ENCODE results near the gene PLD4. TPM values are rescaled to one million over a fixed set of nuclear protein-coding genes. Genes with fewer than 3 reads are reported as not detected.

The PLD4 gene
- total RNA-seq, 4 donors from 2014 or later: 2.4 TPM; not detected in 3

DNA sequence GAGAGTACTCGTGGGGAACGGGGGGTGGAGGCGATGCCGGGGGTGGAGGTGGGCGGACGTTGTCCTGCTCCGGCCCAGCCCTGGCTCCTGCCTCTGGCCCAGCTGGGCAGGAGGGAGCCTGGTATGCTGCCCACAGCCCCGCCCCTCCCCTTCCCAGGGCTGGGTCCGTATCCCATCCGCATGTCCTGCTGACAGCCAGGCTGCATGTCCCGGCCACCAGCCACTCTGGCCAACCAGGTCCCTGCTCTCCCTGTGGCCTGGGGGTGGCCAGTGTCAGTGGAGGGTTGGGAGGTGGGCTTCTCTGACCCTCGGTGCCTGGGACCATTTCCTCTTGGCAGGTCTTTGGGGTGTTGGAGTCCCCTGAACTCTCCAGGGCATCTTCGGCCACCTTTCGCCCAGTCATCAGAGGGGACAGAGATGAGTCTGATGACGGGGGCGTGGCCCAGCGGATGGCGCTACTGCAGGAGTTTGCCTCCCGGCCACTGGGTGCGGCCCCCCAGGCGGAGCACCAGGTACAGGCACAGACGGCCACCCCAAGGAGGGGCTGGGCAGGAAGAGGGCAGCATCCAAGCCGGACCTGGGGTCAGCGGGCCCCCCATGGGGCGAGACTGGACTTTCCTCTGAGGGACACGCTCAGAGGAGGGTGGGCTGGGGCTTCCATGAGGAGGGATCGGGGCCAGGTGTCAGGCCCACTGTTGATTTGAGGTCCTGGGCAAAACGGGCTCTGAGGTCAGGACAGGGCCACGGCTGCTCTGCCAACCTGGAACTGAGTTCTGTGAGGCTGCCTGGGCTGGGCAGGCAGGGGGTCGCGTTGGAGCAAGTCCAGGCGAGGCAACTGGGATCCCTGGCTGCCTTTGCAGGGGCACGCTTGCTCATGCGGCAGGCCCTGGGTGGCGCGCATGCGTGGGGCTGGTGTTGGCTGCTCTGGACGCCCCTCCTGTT is 39.4 kb upstream of the PLD4 start:
- Histone ChIP-seq H3K36me3 (peaks cover 0 to 87% (median 0%) of the 10 kb centered on the region in 3 donors), H3K4me3 (no peak overlapping the region), H3K27ac (no peak overlapping the region), H3K9me3 (no peaks in the 10 kb centered on the region), H3K4me1 (no peaks in the 10 kb centered on the region), H3K27me3 (no peaks in the 10 kb centered on the region)
- TF ChIP-seq POLR2A (IDR thresholded peaks at IDR 0.05) (no peak), CTCF (IDR thresholded peaks at IDR 0.05) (no peak), EP300 (IDR thresholded peaks at IDR 0.05) (no peak)
- WGBS, 2 donors: 91% methylated on average over 20 to 26 of the region's 38 CpGs
- DNase-seq (ENCODE audit: low spot score in 2 of 2): no peak

DNA sequence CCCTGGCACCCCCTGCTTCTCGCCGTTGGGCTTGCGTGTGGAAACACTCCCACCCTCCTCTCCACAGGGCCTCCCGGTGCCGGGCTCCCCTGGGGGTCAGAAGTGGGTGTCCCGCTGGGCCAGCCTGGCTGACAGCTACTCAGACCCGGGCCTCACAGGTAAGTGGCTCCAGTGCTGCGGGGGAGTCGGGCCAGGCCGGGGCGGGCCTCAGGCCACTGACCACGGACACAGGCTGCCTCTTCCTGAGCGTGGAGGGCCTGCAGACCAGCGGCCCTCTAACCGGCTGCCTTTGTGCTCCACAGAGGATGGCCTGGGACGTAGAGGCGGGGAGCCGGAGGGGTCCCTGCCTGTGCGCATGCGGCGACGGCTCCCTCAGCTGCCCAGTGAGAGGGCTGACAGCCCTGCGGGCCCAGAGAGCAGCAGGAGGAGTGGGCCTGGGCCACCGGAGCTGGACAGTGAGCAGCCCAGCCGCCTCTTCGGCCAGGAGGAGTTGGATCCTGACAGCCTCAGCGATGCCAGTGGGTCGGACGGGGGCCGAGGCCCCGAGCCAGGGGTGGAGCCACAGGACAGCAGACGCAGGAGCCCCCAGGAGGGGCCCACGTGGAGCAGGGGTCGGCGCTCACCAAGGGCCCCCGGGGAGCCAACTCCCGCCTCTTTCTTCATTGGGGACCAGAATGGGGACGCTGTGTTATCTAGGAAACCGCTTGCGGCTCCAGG is 38.5 kb upstream of the PLD4 start:
- no peak for TF ChIP-seq EP300 (IDR thresholded peaks at IDR 0.05)
- no peak for TF ChIP-seq CTCF (IDR thresholded peaks at IDR 0.05)
- no peak for TF ChIP-seq POLR2A (IDR thresholded peaks at IDR 0.05)
- H3K27me3 ChIP-seq: no peaks in the 10 kb centered on the region
- peaks cover 0 to 79% (median 0%) of the 10 kb centered on the region in 3 donors for H3K36me3 ChIP-seq
- no peak overlapping the region for H3K27ac ChIP-seq
- 80 to 86% methylated on average over 10 to 31 of the region's 40 CpGs for WGBS, 2 donors
- H3K9me3 ChIP-seq: no peaks in the 10 kb centered on the region
- DNase-seq (ENCODE audit: low spot score in 2 of 2): no peak
- no peaks in the 10 kb centered on the region for H3K4me1 ChIP-seq
- no peak overlapping the region for H3K4me3 ChIP-seq

- no peak overlapping the region for H3K4me3 ChIP-seq
- no peak overlapping the region for H3K27ac ChIP-seq
- H3K36me3 ChIP-seq: peaks cover 0 to 72% (median 0%) of the 10 kb centered on the region in 3 donors
- H3K4me1 ChIP-seq: no peaks in the 10 kb centered on the region
- 93 to 95% methylated on average over 31 to 49 of the region's 59 CpGs for WGBS, 2 donors
- TF ChIP-seq CTCF (IDR thresholded peaks at IDR 0.05) (no peak), POLR2A (IDR thresholded peaks at IDR 0.05) (no peak), EP300 (IDR thresholded peaks at IDR 0.05) (no peak)
- no peaks in the 10 kb centered on the region for H3K27me3 ChIP-seq
- H3K9me3 ChIP-seq: no peaks in the 10 kb centered on the region
- DNase-seq (ENCODE audit: low spot score in 2 of 2): peak in 1 of 2 donors; percentile 9
Measured at GRCh38 chr14:104886690-104887622, 37.7 kb upstream of the PLD4 start.

DNA sequence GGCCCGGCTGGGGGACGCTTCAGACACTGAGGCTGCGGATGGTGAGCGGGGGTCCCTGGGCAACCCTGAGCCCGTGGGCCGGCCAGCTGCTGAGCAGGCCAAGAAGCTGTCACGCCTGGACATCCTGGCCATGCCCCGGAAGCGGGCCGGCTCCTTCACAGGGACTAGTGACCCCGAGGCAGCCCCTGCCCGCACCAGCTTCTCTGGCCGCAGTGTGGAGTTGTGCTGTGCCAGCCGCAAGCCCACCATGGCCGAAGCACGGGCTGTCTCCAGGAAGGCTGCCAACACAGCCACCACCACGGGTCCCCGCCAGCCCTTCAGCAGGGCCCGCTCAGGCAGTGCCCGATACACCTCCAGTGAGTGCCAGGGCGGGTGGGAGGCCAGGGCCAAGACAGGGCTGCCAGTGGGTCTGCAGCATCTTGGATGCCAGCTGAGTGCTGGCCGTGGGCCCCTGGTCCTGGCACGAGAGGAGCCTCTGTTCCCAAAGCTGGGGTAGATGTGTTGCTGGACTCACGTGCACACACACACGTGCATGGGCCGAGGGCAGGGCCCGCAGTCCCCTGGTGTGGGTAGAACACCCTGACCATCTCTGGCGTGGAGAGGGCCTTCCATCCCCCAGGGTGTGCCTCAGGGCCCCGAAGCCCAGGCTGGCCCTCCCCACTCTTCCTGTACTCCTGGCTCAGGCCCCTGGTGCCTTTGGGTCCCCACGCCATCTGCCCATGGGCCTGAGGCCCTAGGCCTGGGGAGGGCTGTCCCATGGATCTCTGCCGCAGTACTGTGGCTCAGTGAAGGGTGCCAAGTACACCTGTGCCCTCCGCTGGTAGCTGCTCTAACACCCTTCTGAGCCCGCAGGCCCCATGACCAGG is 36.8 kb upstream of the PLD4 start:
- Histone ChIP-seq H3K27ac (no peak overlapping the region), H3K27me3 (no peaks in the 10 kb centered on the region), H3K9me3 (no peaks in the 10 kb centered on the region), H3K4me3 (no peak overlapping the region), H3K4me1 (peaks cover 0 to 5% (median 0%) of the 10 kb centered on the region in 4 donors), H3K36me3 (peaks cover 0 to 63% (median 0%) of the 10 kb centered on the region in 3 donors)
- 93 to 96% methylated on average over 8 of the region's 33 CpGs for WGBS, 2 donors
- DNase-seq (ENCODE audit: low spot score in 2 of 2): peak in 1 of 2 donors; percentile 7
- no peak for TF ChIP-seq EP300 (IDR thresholded peaks at IDR 0.05)
- TF ChIP-seq POLR2A (IDR thresholded peaks at IDR 0.05): no peak
- no peak for TF ChIP-seq CTCF (IDR thresholded peaks at IDR 0.05)
